GM12801 (cell line): ENCODE measurements around the gene TMEM178A.

Experiments used
- CTCF ChIP-seq: IDR thresholded peaks from one replicate; pipeline ENCODE4 v1.5.1; 2011; ENCODE audit warnings: control low read depth; ENCODE audit not compliant: insufficient read length; ENCODE audit errors: extremely low read depth

The TMEM178A gene

GRCh38 chr2:39667104-39667885, 1.6 kb downstream of the TMEM178A start:
- TF ChIP-seq CTCF: no peak

- TF ChIP-seq CTCF: no peak
Observed at GRCh38 chr2:39667886-39668276, 2.2 kb downstream of the TMEM178A start.

- no peak for TF ChIP-seq CTCF
Observed at GRCh38 chr2:39668576-39669080, 2.9 kb downstream of the TMEM178A start.

GRCh38 chr2:39671604-39672003, 5.9 kb downstream of the TMEM178A start:
- no peak for TF ChIP-seq CTCF

- TF ChIP-seq CTCF: no peak
Observed at GRCh38 chr2:39673018-39673417, 7.3 kb downstream of the TMEM178A start.

- no peak for TF ChIP-seq CTCF
Observed at GRCh38 chr2:39676342-39676741, 10.6 kb downstream of the TMEM178A start.

- no peak for TF ChIP-seq CTCF
Observed at GRCh38 chr2:39678170-39678569, 12.5 kb downstream of the TMEM178A start.
